ENCODE data around the gene ERICH6B. TPM values are rescaled to one million over a fixed set of nuclear protein-coding genes. Genes with fewer than 3 reads are reported as not detected.

ERICH6B gene
- polyA plus RNA-seq, 1 donor: 1.3 TPM

Other genes starting within 250 kb of the ERICH6B start
- 14.7 TPM for gene SLC25A30, start 197.4 kb downstream of the ERICH6B start, polyA plus RNA-seq (ENCODE audit: insufficient read length)
- gene COG3, start 150.8 kb downstream of the ERICH6B start, polyA plus RNA-seq (ENCODE audit: insufficient read length): 21.3 TPM
- not detected for gene CBY2, start 86.6 kb upstream of the ERICH6B start, polyA plus RNA-seq (ENCODE audit: insufficient read length)
- 0.15 TPM for gene SIAH3, start 236.0 kb upstream of the ERICH6B start, polyA plus RNA-seq (ENCODE audit: insufficient read length)